Stimulated activated CD8-positive, alpha-beta memory T cell treated with anti-CD3 and anti-CD28 coated beads, Interleukin-4, amount 100 ng/mL, for 48 hours (primary cell): ENCODE data around the gene RIT1.
A peak's percentile ranks its signal among the peaks of the same experiment; 100 is the strongest.

Source experiments
- DNase-seq: peaks from one replicate; pipeline ENCODE4 v3.0.0-alpha.2; 2020

RIT1 gene

DNA sequence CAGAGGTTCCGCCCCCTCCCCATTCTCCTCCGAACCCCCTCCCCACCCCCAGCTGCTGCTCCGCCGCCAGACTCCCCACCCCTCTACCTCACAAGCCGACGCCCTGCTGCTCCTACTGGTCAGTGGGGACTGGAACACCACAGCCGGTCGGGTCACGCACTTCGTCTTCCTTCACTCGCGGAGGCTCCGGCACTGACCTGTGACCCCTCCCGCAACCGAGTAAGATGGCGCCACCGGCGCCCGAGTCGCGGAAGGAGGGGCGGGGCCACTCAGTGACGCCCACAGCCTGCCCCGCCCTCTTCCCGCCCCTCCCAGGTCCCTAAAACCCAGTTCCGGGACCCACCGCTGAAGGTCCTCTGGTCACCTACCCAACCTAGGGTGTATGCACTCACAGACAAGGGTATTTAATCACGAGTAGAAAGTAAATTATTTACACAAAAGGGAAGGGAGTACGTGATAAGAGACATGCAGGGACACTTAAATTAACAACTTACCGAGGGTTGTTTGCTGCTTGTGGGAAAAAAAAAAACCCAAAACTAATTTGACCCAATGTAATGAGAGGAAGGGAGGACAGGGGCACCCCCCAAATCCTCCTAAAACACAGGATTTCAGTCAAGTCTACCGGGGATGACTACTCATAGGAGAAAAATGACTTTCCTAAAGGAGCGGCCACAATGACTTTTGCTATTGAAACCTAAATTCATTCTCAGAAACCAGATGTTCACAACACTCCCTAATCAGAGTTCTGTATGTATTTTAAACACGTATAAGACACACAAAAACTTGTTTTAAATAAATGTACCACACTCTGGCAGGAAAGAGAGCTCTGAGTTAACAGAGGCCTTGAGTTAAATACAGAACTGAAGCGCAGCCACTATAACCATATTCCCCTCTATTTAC is at the start of gene RIT1:
TSS of gene RIT1 (minus strand) at position 194 of the 900 bp plus-strand sequence. CDS start 588 bp downstream, outside the sequence.
- DNase-seq = peak; percentile 92

DNA sequence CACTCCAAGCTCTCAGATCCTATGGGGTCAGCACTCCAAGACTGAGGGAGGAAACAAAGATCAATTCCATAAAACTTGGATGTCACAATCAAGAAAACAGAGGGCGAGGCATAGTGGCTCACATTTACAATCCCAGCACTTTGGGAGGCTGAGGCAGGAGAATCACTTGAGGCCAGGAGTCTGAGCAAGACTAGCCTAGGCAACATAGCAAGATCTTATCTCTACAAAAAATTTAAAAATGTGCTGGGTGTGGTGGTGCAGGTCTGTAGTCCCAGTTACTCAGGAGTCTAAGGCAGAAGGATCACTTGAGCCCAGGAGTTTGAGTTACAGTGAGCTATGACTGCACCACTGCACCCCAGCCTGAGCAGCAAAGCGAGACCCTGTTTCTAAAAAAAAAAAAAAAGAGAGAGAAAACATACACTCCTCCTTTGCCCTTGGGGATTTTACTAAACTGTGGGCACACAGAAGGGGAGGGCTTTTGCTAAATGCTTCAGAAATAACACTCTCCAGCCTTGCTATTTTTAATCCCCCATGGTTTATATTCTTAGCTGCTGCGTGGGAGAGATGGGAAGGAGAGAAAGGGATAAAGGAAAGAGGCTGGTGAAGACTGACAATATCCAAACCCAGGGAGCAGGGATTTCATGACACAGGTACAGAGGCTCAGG is 49.1 kb upstream of the RIT1 start:
- DNase-seq = no peak

- DNase-seq = no peak
These were observed 46.3 kb upstream of the RIT1 start for GRCh38 chr1:155957411-155957915.

DNA sequence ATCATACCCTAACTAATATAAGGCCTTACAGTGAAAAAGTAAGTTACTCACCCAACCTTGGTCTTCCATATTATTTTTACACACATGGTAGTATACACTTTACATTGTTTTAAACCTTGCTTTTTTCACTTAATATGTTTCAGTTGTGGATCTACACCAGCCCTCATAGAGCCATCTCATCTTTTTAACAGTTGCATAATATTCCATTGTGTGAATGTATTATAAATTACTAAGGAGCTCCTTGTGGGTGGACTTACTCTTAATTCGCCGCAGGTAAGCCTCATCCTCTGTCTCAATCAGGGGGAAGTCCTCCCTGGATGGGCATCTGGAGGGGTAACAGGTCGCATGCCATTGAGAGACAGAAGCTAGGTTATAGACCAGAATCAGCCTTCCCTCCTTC is 43.5 kb upstream of the RIT1 start:
- DNase-seq = no peak

DNA sequence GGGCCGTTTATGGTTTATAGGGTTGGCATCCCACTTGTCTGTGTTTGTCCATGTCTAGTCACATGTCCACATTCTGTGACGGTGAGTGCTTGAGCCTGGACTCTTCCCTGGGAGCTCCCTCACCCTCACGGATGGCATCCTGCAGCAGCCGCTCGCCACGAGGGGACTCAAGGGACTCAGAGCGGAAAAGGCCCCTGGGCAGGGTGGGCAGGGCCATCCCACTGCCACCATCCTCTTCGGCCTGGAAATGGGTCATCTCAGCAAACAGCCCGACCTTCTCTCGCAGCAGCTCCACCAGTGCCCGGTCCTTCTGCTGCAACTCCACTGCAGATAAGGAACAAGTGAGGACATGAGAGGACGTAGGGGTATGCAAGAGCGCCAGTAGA is 41.3 kb upstream of the RIT1 start:
- DNase-seq = no peak

DNA sequence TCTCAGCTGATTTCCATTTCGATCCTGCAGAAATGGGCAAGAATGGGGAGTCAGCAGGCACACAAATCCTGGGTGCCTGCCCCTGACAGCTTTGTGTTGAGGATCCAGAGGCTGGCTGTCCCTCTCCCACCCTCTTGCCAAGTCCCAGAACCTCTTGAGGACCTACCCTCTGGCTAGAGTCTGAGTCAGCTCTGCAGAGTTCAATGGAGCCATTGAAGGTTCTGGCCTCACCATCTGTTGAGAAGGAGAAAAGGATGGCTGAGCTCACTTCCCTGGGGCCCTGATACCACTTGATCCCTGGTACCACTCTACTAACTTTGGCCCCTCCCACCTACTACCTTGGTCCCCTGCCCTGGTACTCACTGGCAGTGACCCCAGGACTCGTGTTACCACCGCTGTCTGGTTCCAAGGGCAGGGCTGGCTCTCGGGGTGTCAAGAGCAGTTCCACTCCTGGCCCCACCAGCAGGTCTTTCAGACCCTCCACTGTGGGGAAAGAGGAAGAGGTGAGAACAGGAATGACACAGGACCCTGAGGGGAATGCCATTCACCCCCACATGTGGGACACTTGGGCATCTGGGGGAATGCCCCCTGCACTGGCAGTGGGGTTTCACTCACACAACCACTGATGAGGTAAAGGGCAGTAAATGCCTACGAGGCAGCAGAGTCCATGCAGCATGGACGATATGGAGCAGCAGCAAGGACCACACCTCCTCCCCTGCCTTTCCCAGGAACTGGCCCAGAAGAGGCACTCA is 40.8 kb upstream of the RIT1 start:
- DNase-seq = no peak

- no peak for DNase-seq
These were observed 39.7 kb upstream of the RIT1 start for GRCh38 chr1:155950829-155951228.

- DNase-seq = no peak
These were observed 36.6 kb upstream of the RIT1 start for GRCh38 chr1:155947741-155948140.

GRCh38 chr1:155947292-155947691 is 36.1 kb upstream of the RIT1 start:
- DNase-seq = no peak

GRCh38 chr1:155946633-155947219 is 35.6 kb upstream of the RIT1 start:
- no peak for DNase-seq

- DNase-seq = no peak
These were observed 33.3 kb upstream of the RIT1 start for GRCh38 chr1:155944444-155944799.

- no peak for DNase-seq
These were observed 31.5 kb upstream of the RIT1 start for GRCh38 chr1:155942578-155943141.

DNA sequence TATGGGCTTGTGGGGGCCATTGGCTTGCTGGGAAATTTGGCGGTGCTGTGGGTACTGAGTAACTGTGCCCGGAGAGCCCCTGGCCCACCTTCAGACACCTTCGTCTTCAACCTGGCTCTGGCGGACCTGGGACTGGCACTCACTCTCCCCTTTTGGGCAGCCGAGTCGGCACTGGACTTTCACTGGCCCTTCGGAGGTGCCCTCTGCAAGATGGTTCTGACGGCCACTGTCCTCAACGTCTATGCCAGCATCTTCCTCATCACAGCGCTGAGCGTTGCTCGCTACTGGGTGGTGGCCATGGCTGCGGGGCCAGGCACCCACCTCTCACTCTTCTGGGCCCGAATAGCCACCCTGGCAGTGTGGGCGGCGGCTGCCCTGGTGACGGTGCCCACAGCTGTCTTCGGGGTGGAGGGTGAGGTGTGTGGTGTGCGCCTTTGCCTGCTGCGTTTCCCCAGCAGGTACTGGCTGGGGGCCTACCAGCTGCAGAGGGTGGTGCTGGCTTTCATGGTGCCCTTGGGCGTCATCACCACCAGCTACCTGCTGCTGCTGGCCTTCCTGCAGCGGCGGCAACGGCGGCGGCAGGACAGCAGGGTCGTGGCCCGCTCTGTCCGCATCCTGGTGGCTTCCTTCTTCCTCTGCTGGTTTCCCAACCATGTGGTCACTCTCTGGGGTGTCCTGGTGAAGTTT is 30.8 kb upstream of the RIT1 start:
- no peak for DNase-seq

- peak; percentile 40 for DNase-seq
These were observed 30.1 kb upstream of the RIT1 start, which contains the start of gene RXFP4 for GRCh38 chr1:155940993-155941844. Gene RXFP4 (plus strand): TSS chr1:155941638. CDS start chr1:155941710, 72 bp downstream.

- DNase-seq = no peak
These were observed 29.4 kb upstream of the RIT1 start for GRCh38 chr1:155940482-155940992.

GRCh38 chr1:155938220-155938627 is 27.1 kb upstream of the RIT1 start:
- DNase-seq = no peak

GRCh38 chr1:155934936-155935590 is 23.9 kb upstream of the RIT1 start:
- DNase-seq = no peak

GRCh38 chr1:155934097-155934935 is 23.2 kb upstream of the RIT1 start, which contains the start of gene KHDC4:
Gene KHDC4 (minus strand): TSS chr1:155934413. CDS start chr1:155934373, 40 bp downstream.
- DNase-seq = peak; percentile 93

- DNase-seq = no peak
These were observed 22.5 kb upstream of the RIT1 start for GRCh38 chr1:155933591-155934096.
